HAP-1 (cell line): ENCODE data around the gene SURF4.
"Not testable (repeated sequence)": the region's sequence is repeated elsewhere in the genome, so short reads cannot be mapped to it uniquely, and the experiment has no call there.

Experiments used
- DNase-seq, 2 experiments: peaks; one replicate each; pipeline ENCODE4 v3.0.0-alpha.2; 2016 to 2020; ENCODE audit warnings: low spot score in 2 of 2
- H3K27me3 ChIP-seq: fragments of 250-450 bp; sonication (Bioruptor Pico); 2 replicates; pipeline ENCODE4 v1.5.1; 2020; ENCODE audit warnings: low read depth, mild to moderate bottlenecking, moderate library complexity
- H3K36me3 ChIP-seq: fragments of 250-450 bp; sonication (Bioruptor Pico); replicated peaks from 2 replicates; pipeline ENCODE4 v1.5.1; 2020; ENCODE audit warnings: mild to moderate bottlenecking
- H3K4me1 ChIP-seq: fragments of 250-450 bp; sonication (Bioruptor Pico); 2 replicates; pipeline ENCODE4 v1.5.1; 2020; ENCODE audit warnings: mild to moderate bottlenecking
- H3K4me3 ChIP-seq: fragments of 250-450 bp; sonication (Bioruptor Pico); 2 replicates; pipeline ENCODE4 v1.5.1; 2020; ENCODE audit warnings: mild to moderate bottlenecking, moderate library complexity
- H3K9me3 ChIP-seq: fragments of 250-450 bp; sonication (Bioruptor Pico); 2 replicates; pipeline ENCODE4 v1.5.1; 2020; ENCODE audit warnings: mild to moderate bottlenecking, moderate library complexity
- in situ Hi-C: fragments of 300-500 bp; cut with MboI; formaldehyde crosslinking; loops from 3 replicates; pipeline ENCODE4 v1.14.3; 2020; ENCODE audit warnings: low sequenced_read_pairs, inconsistent platforms, mixed read lengths

Gene SURF4

GRCh38 chr9:133405508-133406438 is 29.9 kb upstream of the SURF4 start:
- no peak for DNase-seq
- in situ Hi-C loops: no loop called here
- Histone ChIP-seq H3K27me3 (no peaks in the 10 kb centered on the region), H3K4me1 (no peaks in the 10 kb centered on the region), H3K9me3 (no peaks in the 10 kb centered on the region), H3K4me3 (no peak overlapping the region), H3K36me3 (peaks cover 69% of the 10 kb centered on the region)

DNA sequence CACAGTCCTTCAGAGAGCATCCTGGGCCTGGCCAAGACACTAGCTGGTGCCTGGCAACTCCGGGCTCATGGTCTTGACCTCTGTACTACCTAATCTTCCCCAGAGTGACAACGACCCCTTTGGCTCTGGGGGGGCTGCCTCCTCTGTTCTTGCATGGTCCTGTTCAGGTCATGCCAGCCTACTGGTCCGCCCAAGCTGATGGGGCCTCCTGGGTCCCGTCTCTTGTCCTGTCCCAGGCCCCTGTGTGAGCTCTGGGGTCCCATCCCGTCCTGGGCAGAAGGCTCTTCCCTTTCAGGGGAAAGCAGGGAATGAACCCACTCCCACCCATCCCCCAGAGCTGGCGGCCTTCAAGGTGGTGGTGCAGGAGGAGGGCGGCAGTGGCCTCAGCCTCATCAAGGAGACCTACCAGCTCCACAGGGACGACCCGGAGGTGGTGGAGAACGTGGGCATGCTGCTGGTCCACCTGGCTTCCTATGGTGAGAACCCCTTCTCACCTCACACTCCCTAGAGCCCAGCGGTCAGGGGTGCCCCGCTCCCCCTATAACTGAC is 28.7 kb upstream of the SURF4 start:
- no peak overlapping the region for H3K4me3 ChIP-seq
- no peaks in the 10 kb centered on the region for H3K4me1 ChIP-seq
- H3K27me3 ChIP-seq: no peaks in the 10 kb centered on the region
- no peak for DNase-seq
- in situ Hi-C loops: no loop called here
- no peaks in the 10 kb centered on the region for H3K9me3 ChIP-seq
- H3K36me3 ChIP-seq: peaks cover 57% of the 10 kb centered on the region

DNA sequence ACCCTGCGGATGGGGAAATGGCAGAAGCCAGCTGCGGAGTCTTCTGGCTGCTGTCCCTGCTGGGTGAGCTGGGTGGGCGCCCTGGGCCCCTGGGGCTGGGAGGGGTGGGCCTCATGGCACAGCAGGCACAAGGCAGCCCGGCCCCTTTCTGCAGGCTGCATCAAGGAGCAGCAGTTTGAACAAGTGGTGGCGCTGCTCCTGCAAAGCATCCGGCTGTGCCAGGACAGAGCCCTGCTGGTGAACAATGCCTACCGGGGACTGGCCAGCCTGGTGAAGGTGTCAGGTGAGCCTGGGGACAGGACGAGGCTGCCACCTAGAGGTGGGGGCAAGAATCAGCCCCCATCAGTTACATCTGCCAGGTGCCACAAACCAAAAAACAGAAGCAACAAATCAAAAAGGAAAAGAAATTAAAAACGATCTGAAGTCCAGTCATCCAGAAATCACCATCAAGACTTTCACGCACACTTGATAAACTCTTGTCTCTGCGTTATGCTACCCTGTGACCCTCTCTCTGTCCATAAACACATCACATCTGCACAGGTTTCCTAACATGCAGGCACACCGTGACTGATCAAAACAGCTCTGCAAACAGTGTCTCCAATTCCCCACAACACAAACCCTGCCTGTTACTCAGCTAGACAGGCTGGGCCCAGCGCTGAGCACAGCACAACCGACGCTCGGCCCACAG is 28.1 kb upstream of the SURF4 start:
- no peaks in the 10 kb centered on the region for H3K9me3 ChIP-seq
- H3K4me1 ChIP-seq: no peaks in the 10 kb centered on the region
- in situ Hi-C loops: no loop called here
- no peaks in the 10 kb centered on the region for H3K27me3 ChIP-seq
- H3K36me3 ChIP-seq: peaks cover 50% of the 10 kb centered on the region
- peak in 1 of 2 experiments; percentile 45 for DNase-seq
- H3K4me3 ChIP-seq: no peak overlapping the region

- in situ Hi-C loops: no loop called here
- no peaks in the 10 kb centered on the region; the same call in 1 of the 2 replicates for H3K27me3 ChIP-seq
- no peak overlapping the region for H3K4me3 ChIP-seq
- peaks cover 40% of the 10 kb centered on the region for H3K36me3 ChIP-seq
- H3K4me1 ChIP-seq: no peaks in the 10 kb centered on the region
- H3K9me3 ChIP-seq: no peaks in the 10 kb centered on the region
- no peak for DNase-seq
These were observed 26.8 kb upstream of the SURF4 start for GRCh38 chr9:133402689-133403088.

- no peak for DNase-seq
- Histone ChIP-seq H3K36me3 (peaks cover 31% of the 10 kb centered on the region), H3K9me3 (no peaks in the 10 kb centered on the region), H3K4me3 (no peak overlapping the region), H3K27me3 (peaks cover 7% of the 10 kb centered on the region; the same call in 1 of the 2 replicates), H3K4me1 (no peaks in the 10 kb centered on the region)
- in situ Hi-C loops: no loop called here
These were observed 25.7 kb upstream of the SURF4 start for GRCh38 chr9:133401588-133401987.

DNA sequence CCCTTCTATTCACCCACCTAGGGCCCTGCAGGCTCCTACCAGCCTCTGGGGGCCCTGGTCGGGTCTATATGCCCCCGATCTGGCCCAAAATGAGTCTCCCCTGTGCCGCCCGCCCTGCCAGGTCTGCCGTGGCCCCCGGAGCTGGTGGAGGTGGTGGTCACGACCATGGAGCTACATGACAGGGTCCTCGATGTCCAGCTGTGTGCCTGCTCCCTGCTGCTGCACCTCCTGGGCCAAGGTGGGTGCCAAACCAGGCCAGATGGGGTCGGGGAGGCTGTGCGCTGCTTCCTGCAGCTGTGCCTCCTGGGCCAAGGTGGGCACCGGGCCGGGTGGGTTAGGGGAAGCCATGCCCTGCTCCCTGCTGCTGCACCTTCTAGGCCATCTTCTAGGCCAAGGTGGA is 24.4 kb upstream of the SURF4 start:
- no peak overlapping the region for H3K4me3 ChIP-seq
- H3K4me1 ChIP-seq: no peaks in the 10 kb centered on the region
- no peak for DNase-seq
- no peaks in the 10 kb centered on the region for H3K9me3 ChIP-seq
- peaks cover 18% of the 10 kb centered on the region for H3K36me3 ChIP-seq
- peaks cover 7% of the 10 kb centered on the region; the same call in 1 of the 2 replicates for H3K27me3 ChIP-seq
- in situ Hi-C loops: no loop called here

DNA sequence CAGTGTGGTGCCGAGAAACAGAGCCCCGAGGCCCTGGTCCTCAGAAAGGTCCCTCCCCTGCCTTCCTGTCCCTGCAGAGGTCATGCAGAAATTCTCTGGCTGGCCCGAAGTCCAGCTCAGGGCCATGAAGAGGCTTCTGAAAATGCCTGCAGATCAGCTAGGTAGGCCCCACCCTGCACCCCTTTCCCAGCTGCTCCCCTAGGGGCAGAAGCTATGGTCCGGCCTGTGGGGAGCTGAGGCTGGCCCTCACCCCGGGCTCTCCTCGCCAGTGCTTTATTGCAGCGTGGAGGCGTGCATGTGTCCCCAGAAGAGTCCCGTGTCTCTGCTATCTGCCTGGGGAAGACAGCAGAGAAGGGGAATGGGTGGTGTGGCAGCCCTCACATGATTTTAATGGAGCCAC is 22.0 kb upstream of the SURF4 start:
- H3K36me3 ChIP-seq: no peaks in the 10 kb centered on the region
- H3K4me3 ChIP-seq: no peak overlapping the region
- H3K9me3 ChIP-seq: no peaks in the 10 kb centered on the region
- in situ Hi-C loops: no loop called here
- peaks cover 7% of the 10 kb centered on the region; the same call in 1 of the 2 replicates for H3K27me3 ChIP-seq
- no peaks in the 10 kb centered on the region for H3K4me1 ChIP-seq
- DNase-seq: no peak

GRCh38 chr9:133397370-133397769 is 21.5 kb upstream of the SURF4 start:
- no peak for DNase-seq
- Histone ChIP-seq H3K27me3 (peaks cover 7% of the 10 kb centered on the region; the same call in 1 of the 2 replicates), H3K36me3 (no peaks in the 10 kb centered on the region), H3K4me3 (no peak overlapping the region), H3K9me3 (no peaks in the 10 kb centered on the region), H3K4me1 (no peaks in the 10 kb centered on the region)
- in situ Hi-C loops: no loop called here

- no peaks in the 10 kb centered on the region for H3K4me1 ChIP-seq
- DNase-seq: peak in 1 of 2 experiments; percentile 65
- peaks cover 7% of the 10 kb centered on the region; the same call in 1 of the 2 replicates for H3K27me3 ChIP-seq
- no peak overlapping the region for H3K4me3 ChIP-seq
- H3K9me3 ChIP-seq: no peaks in the 10 kb centered on the region
- H3K36me3 ChIP-seq: no peaks in the 10 kb centered on the region
- in situ Hi-C loops: no loop called here
These were observed 21.1 kb upstream of the SURF4 start for GRCh38 chr9:133396952-133397351.

DNA sequence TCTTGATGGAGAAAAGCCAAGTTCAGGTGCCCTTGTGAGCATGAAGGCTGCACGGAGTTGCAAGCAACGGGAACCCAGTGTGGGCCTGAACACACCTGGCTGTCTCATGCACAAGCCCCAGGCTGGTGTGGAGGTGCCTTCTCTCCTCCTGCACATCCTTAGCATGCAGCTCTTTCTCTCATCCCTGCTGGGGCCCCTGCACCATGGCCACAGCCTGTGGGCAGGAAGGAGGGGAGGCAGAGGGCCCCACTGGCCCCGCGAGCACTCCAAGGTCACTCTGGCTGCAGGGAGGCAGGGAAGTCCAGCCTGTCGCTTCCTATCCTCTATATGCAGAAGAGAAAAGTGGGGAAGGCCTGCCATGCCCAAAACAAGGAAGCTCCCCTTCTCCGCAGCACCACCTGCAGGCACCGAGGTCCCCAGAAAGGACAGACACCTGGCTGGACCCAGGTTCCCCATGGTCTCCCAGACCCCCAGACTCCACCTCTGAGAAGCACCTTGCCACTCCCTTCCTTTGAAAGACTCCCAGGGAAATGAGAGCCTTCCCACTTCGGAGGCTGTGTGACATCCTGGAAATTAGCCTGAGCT is 18.9 kb upstream of the SURF4 start:
- Histone ChIP-seq H3K9me3 (no peaks in the 10 kb centered on the region), H3K4me3 (no peak overlapping the region), H3K4me1 (no peaks in the 10 kb centered on the region), H3K27me3 (peaks cover 7% of the 10 kb centered on the region; the same call in 1 of the 2 replicates), H3K36me3 (no peaks in the 10 kb centered on the region)
- in situ Hi-C loops: no loop called here
- no peak for DNase-seq

DNA sequence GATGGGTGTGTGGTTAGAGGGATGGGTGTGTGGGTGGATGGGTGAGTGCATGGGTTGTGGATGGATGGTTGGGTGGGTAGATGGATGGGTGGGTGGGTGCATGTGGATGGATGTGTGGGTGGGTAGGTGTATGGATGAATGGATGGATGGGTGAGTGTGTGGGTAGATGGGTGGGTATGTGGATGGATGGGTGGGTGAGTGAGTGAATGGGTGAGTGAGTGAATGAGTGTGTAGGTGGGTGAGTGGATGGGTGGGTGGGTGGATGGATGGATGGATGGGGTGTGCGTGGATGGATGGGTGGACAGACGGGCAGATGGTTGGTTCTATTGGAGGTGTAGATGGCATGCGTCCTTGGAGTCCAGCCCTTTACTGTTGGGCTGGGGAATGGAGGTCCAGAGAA is 17.5 kb upstream of the SURF4 start:
- Histone ChIP-seq H3K4me1 (no peaks in the 10 kb centered on the region), H3K9me3 (no peaks in the 10 kb centered on the region), H3K4me3 (no peak overlapping the region), H3K36me3 (no peaks in the 10 kb centered on the region), H3K27me3 (peaks cover 7% of the 10 kb centered on the region; the same call in 1 of the 2 replicates)
- no peak for DNase-seq
- in situ Hi-C loops: no loop called here

DNA sequence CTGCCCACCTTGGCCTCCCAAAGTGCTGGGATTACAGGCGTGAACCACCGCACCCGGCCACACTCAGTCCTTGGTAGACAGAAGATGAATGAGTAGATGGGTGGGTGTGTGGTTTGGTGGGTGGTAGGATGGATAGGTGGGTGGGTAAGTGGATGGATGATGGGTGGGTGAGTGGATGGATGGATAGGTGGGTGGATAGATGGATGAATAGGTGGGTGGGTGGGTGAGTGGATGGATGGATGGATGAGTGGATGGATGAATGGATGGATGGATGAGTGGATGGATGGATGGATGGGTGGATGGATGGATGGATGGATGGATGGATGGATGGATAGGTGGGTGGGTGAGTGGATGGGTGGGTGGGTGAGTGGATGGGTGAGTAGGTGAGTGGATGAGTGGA is 16.4 kb upstream of the SURF4 start:
- H3K4me1 ChIP-seq, H3K27me3 ChIP-seq, DNase-seq, in situ Hi-C loops, H3K4me3 ChIP-seq, H3K36me3 ChIP-seq, H3K9me3 ChIP-seq: not testable (repeated sequence)

- DNase-seq, H3K36me3 ChIP-seq, H3K4me3 ChIP-seq, in situ Hi-C loops, H3K4me1 ChIP-seq, H3K9me3 ChIP-seq, H3K27me3 ChIP-seq: not testable (repeated sequence)
These were observed 15.6 kb upstream of the SURF4 start for GRCh38 chr9:133391449-133391848.
